DOHH2 (cell line): ENCODE results near the gene LRRC30.

Experiments
- H3F3A ChIP-seq: fragments of 200-600 bp; sonication (generic), shearing (Covaris generic); 2 replicates; pipeline ENCODE4 v1.6.0; 2016; ENCODE audit warnings: antibody characterized with exemption, mild to moderate bottlenecking; ENCODE audit not compliant: control insufficient read depth, insufficient read depth
- H3K27ac ChIP-seq: fragments of 200-600 bp; sonication (generic); 2 replicates; pipeline ENCODE4 v1.5.1; 2014; ENCODE audit warnings: low read depth, mild to moderate bottlenecking, low read length, moderate library complexity
- H3K27me3 ChIP-seq: fragments of 200-600 bp; sonication (generic); 2 replicates; pipeline ENCODE4 v1.6.1; 2014; ENCODE audit warnings: mild to moderate bottlenecking, low read length, mixed read lengths; ENCODE audit not compliant: control insufficient read depth
- H3K36me3 ChIP-seq: fragments of 200-600 bp; sonication (generic); 2 replicates; pipeline ENCODE4 v1.6.1; 2014; ENCODE audit warnings: mild to moderate bottlenecking, low read length, moderate library complexity, mixed read lengths; ENCODE audit not compliant: control insufficient read depth
- H3K4me1 ChIP-seq: fragments of 200-600 bp; sonication (generic); 2 replicates; pipeline ENCODE4 v1.6.1; 2014; ENCODE audit warnings: mild to moderate bottlenecking, low read length, mixed read lengths; ENCODE audit not compliant: control insufficient read depth
- H3K4me2 ChIP-seq: fragments of 200-600 bp; sonication (generic); 2 replicates; pipeline ENCODE4 v1.6.0; 2014; ENCODE audit warnings: mild to moderate bottlenecking, low read length, moderate library complexity
- H3K4me3 ChIP-seq: fragments of 200-600 bp; sonication (generic); 2 replicates; pipeline ENCODE4 v1.5.1; 2014; ENCODE audit warnings: mild to moderate bottlenecking, low read length, mixed read lengths
- H3K79me2 ChIP-seq: fragments of 200-600 bp; sonication (generic); 2 replicates; pipeline ENCODE4 v1.6.1; 2014; ENCODE audit warnings: mild to moderate bottlenecking, low read length, mixed read lengths; ENCODE audit not compliant: control insufficient read depth
- H3K9me2 ChIP-seq: fragments of 200-600 bp; sonication (generic); replicated peaks from 2 replicates; pipeline ENCODE4 v1.6.1; 2014; ENCODE audit warnings: mild to moderate bottlenecking, low read length, mixed read lengths; ENCODE audit not compliant: control insufficient read depth
- H3K9me3 ChIP-seq: fragments of 200-600 bp; sonication (generic); 2 replicates; pipeline ENCODE4 v1.6.1; 2014; ENCODE audit warnings: antibody characterized with exemption, low read length, mixed read lengths; ENCODE audit not compliant: control insufficient read depth, insufficient read depth
- H4K20me1 ChIP-seq: fragments of 200-600 bp; sonication (generic); 2 replicates; pipeline ENCODE4 v1.6.0; 2014; ENCODE audit warnings: low read depth, mild to moderate bottlenecking, antibody characterized with exemption, low read length, moderate library complexity; ENCODE audit not compliant: control insufficient read depth, insufficient read depth
- CTCF ChIP-seq: fragments of 200-600 bp; sonication (generic); IDR thresholded peaks from one replicate; pipeline ENCODE4 v1.5.1; 2014; ENCODE audit warnings: antibody characterized with exemption, mild to moderate bottlenecking, low read depth, low read length; ENCODE audit not compliant: poor library complexity, severe bottlenecking
- EZH2phosphoT487 ChIP-seq: fragments of 200-600 bp; sonication (generic); IDR thresholded peaks from 2 replicates; pipeline ENCODE4 v1.6.1; 2017; ENCODE audit warnings: borderline replicate concordance, mild to moderate bottlenecking, antibody characterized with exemption, low read length, moderate library complexity, mixed read lengths

LRRC30 gene

DNA sequence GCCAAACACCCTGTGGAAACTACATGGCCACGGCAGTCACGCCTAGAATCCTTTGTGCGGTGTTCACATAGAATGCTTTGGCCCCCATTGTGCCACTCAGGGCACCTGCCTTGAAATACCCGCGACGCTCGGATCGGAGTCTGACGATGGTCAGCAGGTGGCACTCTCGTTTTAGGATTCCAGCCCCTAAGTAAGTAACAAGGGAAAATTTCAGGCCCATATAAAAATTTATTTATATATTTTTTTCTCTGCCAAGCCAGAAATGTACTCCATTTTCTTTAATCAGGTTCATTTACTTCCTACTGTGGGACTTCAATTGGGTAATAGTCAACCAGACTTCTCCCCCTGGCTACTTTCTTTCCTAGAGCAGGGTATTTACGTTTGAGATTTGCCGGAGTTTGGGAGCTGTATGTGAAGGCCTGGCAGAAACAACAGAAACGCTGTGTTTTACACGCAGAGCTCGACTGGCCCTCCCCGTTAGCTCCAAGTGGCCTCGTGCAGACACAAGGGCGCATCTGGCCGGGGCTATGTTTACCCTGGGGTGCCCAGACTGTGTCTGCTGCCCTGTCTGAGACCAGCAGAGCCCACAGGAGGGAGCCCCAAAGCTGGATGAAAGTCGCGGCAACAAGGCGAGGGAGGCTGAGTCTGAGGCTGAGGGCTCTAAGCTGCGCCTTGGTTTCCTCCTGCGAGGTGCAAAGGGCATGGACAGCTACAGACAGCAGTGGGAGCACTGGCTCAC is 41.6 kb downstream of the LRRC30 start:
- Histone ChIP-seq H3K36me3 (no peaks in the 10 kb centered on the region), H3K27ac (no peak overlapping the region), H3F3A (no peaks in the 10 kb centered on the region), H3K4me3 (no peak overlapping the region), H3K79me2 (no peaks in the 10 kb centered on the region), H3K4me2 (no peak overlapping the region), H3K4me1 (no peaks in the 10 kb centered on the region), H3K9me3 (no peaks in the 10 kb centered on the region), H3K9me2 (no peaks in the 10 kb centered on the region), H4K20me1 (no peaks in the 10 kb centered on the region), H3K27me3 (no peaks in the 10 kb centered on the region)
- TF ChIP-seq EZH2phosphoT487, result no peak
- TF ChIP-seq CTCF, result no peak

DNA sequence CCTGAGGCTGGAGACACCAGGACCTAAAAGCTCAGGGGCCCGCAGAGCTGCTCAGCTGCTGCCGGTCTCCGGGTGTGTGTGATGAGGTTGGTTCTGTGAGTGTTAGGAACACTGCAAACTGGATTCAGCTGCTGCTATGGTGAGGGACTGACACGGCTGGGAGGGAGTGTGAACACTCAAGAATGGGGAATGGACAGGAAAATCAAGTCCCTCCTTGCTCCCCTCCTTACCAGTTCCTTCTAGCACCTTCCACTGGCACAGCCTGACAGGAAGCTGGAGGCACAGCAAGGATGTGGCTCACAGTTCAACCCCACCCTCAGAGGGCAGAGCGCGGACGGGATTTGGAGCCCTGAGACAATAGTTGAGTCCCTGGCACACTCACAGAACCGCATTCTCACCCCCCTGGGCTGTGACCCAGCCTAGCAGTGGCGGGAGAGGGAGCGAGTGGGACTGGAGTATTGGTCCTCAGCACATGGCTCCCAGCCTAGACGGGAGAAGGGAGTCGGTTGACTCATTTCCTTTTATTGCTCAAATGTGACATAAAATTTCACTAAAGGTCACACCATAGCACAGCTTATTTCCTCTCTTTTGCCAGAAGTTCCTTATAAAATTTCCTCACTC is 42.5 kb downstream of the LRRC30 start:
- Histone ChIP-seq H3K27me3 (no peaks in the 10 kb centered on the region), H3K79me2 (no peaks in the 10 kb centered on the region), H3K36me3 (no peaks in the 10 kb centered on the region), H3K9me3 (no peaks in the 10 kb centered on the region), H3K4me2 (no peak overlapping the region), H3K27ac (no peak overlapping the region), H4K20me1 (no peaks in the 10 kb centered on the region), H3K4me3 (no peak overlapping the region), H3F3A (no peaks in the 10 kb centered on the region), H3K9me2 (no peaks in the 10 kb centered on the region), H3K4me1 (no peaks in the 10 kb centered on the region)
- no peak for TF ChIP-seq EZH2phosphoT487
- no peak for TF ChIP-seq CTCF

- no peak for TF ChIP-seq EZH2phosphoT487
- no peak for TF ChIP-seq CTCF
- Histone ChIP-seq H4K20me1 (no peaks in the 10 kb centered on the region), H3K4me3 (no peak overlapping the region), H3K27me3 (no peaks in the 10 kb centered on the region), H3F3A (no peaks in the 10 kb centered on the region), H3K9me2 (no peaks in the 10 kb centered on the region), H3K36me3 (no peaks in the 10 kb centered on the region), H3K4me2 (no peak overlapping the region), H3K4me1 (no peaks in the 10 kb centered on the region), H3K27ac (no peak overlapping the region), H3K79me2 (no peaks in the 10 kb centered on the region), H3K9me3 (no peaks in the 10 kb centered on the region)
These were observed 50.7 kb downstream of the LRRC30 start for GRCh38 chr18:7281579-7281978.
